Measurements from ENCODE around the gene GREB1. TPM values are rescaled to one million over a fixed set of nuclear protein-coding genes. Genes with fewer than 3 reads are reported as not detected.

GREB1 gene
- total RNA-seq, 1 experiment from 2014 or later = 16.5 TPM

DNA sequence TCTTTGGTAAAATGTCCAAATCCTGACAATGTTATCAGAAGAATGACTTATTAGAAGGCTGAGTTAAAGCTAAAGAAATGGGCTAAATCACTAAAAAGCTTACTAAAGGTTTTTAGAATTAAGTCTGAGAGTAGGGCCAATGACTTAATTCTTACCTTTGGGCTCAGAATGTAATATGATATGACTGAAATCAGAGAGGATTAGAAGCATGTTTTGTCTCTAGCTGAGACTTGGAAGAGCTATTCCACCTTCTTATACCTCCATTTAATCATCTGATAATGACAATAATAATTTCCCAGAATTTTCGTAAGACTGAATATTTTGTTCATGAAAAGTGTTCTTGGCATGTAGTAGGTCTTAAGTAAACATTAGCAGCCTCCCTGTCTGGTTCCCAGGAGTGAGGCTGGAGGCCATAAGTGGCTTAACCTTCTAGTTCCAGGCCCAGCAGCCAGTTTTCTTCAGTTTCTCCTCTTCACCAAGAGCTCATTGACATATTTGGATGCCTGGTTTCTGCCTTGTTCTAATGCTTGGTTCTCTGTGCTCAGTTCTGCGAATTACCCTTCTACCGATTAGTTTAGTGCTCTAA is 42.4 kb upstream of the GREB1 start:
- no peaks in the 10 kb centered on the region for H3K9me3 ChIP-seq (ENCODE audit: control insufficient read depth, low read depth, low read length)
- Mint-ChIP-seq H3K27me3 (ENCODE audit: low read depth) (no peaks in the 10 kb centered on the region; the same call in 1 of the 2 replicates), H3K36me3 (ENCODE audit: insufficient read depth in 1 of 3, low read depth in 3 of 3) (peaks cover 5 to 6% (median 5%) of the 10 kb centered on the region in 3 experiments; a peak in 6 of 7 replicates), H3K4me1 (peaks cover 24 to 28% of the 10 kb centered on the region in 2 experiments), H3K9me3 (peaks cover 4 to 5% of the 10 kb centered on the region in 2 experiments), H3K27ac (no peak overlapping the region), H3K4me3 (no peak overlapping the region)
- H3K79me2 ChIP-seq (ENCODE audit: insufficient read depth, low read length) = peaks cover 2% of the 10 kb centered on the region; the same call in 1 of the 2 replicates
- H3K18ac ChIP-seq (ENCODE audit: insufficient read length, low read depth, low read length) = no peak overlapping the region
- H2BK120ac ChIP-seq (ENCODE audit: low read depth, low read length, poor library complexity, severe bottlenecking) = no peak overlapping the region
- WGBS (ENCODE audit: extremely low coverage, insufficient read length, low lambda C conversion rate) = no CpG with 5 or more reads among the region's 3 CpGs
- no peaks in the 10 kb centered on the region; the same call in 1 of the 2 replicates for H3K4me1 ChIP-seq (ENCODE audit: insufficient read depth, low read length)
- no peaks in the 10 kb centered on the region for H3K27me3 ChIP-seq (ENCODE audit: insufficient read depth, low read length)
- no peak overlapping the region for H2AFZ ChIP-seq (ENCODE audit: low read length)
- no peak for DNase-seq
- no peak overlapping the region for H4K5ac ChIP-seq (ENCODE audit: insufficient read length, low read depth, low read length)
- no peak overlapping the region for H2BK12ac ChIP-seq (ENCODE audit: insufficient read length, low read depth, low read length)
- no peak overlapping the region for H2BK5ac ChIP-seq (ENCODE audit: insufficient read length, low read length)
- H3K4ac ChIP-seq (ENCODE audit: low read depth, low read length) = no peak overlapping the region
- no peaks in the 10 kb centered on the region for H4K20me1 ChIP-seq (ENCODE audit: control insufficient read depth, insufficient read depth, insufficient read length)
- no peak overlapping the region for H3K56ac ChIP-seq (ENCODE audit: insufficient read length, low read depth, low read length)
- H4K91ac ChIP-seq (ENCODE audit: insufficient read length, low read depth, low read length) = no peak overlapping the region
- no peak overlapping the region for H4K8ac ChIP-seq (replicated peaks; ENCODE audit: insufficient read length, low read depth, low read length)
- no peak overlapping the region for H2BK20ac ChIP-seq (ENCODE audit: low read depth, low read length, poor library complexity, severe bottlenecking)
- TF ChIP-seq, protein P1, sequence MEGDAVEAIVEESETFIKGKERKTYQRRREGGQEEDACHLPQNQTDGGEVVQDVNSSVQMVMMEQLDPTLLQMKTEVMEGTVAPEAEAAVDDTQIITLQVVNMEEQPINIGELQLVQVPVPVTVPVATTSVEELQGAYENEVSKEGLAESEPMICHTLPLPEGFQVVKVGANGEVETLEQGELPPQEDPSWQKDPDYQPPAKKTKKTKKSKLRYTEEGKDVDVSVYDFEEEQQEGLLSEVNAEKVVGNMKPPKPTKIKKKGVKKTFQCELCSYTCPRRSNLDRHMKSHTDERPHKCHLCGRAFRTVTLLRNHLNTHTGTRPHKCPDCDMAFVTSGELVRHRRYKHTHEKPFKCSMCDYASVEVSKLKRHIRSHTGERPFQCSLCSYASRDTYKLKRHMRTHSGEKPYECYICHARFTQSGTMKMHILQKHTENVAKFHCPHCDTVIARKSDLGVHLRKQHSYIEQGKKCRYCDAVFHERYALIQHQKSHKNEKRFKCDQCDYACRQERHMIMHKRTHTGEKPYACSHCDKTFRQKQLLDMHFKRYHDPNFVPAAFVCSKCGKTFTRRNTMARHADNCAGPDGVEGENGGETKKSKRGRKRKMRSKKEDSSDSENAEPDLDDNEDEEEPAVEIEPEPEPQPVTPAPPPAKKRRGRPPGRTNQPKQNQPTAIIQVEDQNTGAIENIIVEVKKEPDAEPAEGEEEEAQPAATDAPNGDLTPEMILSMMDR (conservative IDR thresholded peaks at IDR 0.05) = no peak
- no peak overlapping the region for H3K9ac ChIP-seq (ENCODE audit: extremely low read depth, insufficient read length, low read length)
- no peak overlapping the region for H3K27ac ChIP-seq (ENCODE audit: insufficient read length, low read depth, low read length)
- H3K79me1 ChIP-seq (ENCODE audit: insufficient read depth, low read depth, low read length, poor library complexity, severe bottlenecking) = no peaks in the 10 kb centered on the region
- H2BK15ac ChIP-seq (ENCODE audit: low read depth, low read length) = no peak overlapping the region
- H3K14ac ChIP-seq (ENCODE audit: insufficient read depth, low read length) = no peak overlapping the region
- H3K23me2 ChIP-seq (ENCODE audit: insufficient read length, low read depth, low read length, poor library complexity, severe bottlenecking) = no peaks in the 10 kb centered on the region
- H3T11ph ChIP-seq (ENCODE audit: low read length) = no peak overlapping the region
- H3K23ac ChIP-seq (ENCODE audit: insufficient read length, low read depth, low read length) = no peak overlapping the region
- H3K4me2 ChIP-seq (ENCODE audit: insufficient read depth, insufficient read length, low read length) = no peak overlapping the region
- no peak overlapping the region for H2AK5ac ChIP-seq (ENCODE audit: insufficient read length, low read length)
